Tibial nerve (tissue), 4 donors: Measurements from ENCODE around the gene IFI44.

ENCODE experiments used
- EP300 ChIP-seq, 2 donors: sonication (generic); formaldehyde crosslinking; IDR thresholded peaks; one replicate each; pipeline ENCODE4 v1.6.1; 2017; ENCODE audit warnings: antibody characterized with exemption in 2 of 2, mild to moderate bottlenecking in 1 of 2
- POLR2A ChIP-seq, 2 donors: fragments of 450-650 bp; IDR thresholded peaks; one replicate each; pipeline ENCODE4 v1.6.1; 2017; ENCODE audit warnings: antibody characterized with exemption in 2 of 2, mild to moderate bottlenecking in 2 of 2, moderate library complexity in 2 of 2
- TF ChIP-seq, protein P1 (sequence below), 5 experiments: fragments of 200-600 bp in 3 of 5; fragments of 450-650 bp in 2 of 5; sonication (generic) in 3 of 5; IDR thresholded peaks; one replicate each; pipeline ENCODE4 v1.5.1; 2016 to 2019; ENCODE audit warnings: antibody characterized with exemption in 5 of 5, mild to moderate bottlenecking in 3 of 5, moderate library complexity in 2 of 5

DNA sequence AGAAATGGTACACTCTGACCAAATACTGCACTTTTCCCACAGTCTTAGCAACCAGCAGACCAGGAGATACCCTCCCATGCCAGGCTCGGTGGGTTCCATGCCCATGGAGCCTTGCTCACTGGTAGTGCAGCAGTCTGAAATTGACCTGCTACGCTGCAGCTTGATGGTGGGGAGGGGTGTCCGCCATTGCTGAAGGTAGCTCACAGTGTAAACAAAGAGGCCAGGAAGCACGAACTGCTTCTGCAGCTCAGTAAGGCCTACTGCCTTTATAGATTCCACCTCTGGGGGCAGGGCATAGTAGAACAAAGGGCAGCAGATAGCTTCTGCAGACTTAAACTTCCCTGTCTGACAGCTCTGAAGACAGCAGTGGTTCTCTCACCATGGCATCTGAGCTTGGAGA, 41.7 kb upstream of the IFI44 start:
- TF ChIP-seq, protein P1, sequence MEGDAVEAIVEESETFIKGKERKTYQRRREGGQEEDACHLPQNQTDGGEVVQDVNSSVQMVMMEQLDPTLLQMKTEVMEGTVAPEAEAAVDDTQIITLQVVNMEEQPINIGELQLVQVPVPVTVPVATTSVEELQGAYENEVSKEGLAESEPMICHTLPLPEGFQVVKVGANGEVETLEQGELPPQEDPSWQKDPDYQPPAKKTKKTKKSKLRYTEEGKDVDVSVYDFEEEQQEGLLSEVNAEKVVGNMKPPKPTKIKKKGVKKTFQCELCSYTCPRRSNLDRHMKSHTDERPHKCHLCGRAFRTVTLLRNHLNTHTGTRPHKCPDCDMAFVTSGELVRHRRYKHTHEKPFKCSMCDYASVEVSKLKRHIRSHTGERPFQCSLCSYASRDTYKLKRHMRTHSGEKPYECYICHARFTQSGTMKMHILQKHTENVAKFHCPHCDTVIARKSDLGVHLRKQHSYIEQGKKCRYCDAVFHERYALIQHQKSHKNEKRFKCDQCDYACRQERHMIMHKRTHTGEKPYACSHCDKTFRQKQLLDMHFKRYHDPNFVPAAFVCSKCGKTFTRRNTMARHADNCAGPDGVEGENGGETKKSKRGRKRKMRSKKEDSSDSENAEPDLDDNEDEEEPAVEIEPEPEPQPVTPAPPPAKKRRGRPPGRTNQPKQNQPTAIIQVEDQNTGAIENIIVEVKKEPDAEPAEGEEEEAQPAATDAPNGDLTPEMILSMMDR (IDR thresholded peaks at IDR 0.05) = no peak
- no peak for TF ChIP-seq POLR2A (IDR thresholded peaks at IDR 0.05)
- no peak for TF ChIP-seq EP300 (IDR thresholded peaks at IDR 0.05)
